Measurements from ENCODE around the gene ST6GALNAC5.
A peak's percentile ranks its signal among the peaks of the same experiment; 100 is the strongest.
"Not testable (repeated sequence)": the region's sequence is repeated elsewhere in the genome, so short reads cannot be mapped to it uniquely, and the experiment has no call there.

Gene ST6GALNAC5

DNA sequence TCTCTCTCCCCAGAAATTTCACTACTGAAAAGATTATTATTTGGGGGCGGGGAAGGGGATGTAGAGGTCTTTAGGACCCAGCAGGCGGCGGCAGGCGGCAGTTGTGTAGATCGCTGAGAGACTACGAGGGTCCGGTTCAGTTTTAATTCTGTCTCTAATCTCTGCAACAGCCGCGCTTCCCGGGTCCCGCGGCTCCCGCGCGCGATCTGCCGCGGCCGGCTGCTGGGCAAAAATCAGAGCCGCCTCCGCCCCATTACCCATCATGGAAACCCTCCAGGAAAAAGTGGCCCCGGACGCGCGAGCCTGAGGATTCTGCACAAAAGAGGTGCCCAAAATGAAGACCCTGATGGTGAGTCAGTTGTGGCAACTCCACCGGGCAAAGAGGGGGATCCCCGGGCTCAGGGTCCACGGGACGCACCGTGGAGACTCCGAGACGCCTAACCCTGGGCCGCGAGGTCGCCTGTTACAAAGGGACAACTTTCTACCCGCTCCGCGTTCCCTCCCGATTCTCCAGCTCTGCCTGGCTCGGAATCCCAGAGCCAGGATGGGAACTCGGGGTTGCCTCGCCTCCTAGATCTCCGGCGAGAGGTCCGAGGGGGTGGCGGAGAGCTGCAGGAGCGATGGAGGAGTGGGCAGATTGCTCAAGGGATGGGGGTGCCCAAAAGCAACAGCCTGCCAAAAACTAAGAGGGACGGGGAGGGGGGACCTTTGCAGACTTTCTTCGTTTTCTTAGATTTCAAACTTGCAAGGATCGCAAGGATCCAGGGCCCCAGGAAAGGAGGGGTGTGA, at the start of gene ST6GALNAC5:
Gene ST6GALNAC5 (plus strand): TSS at position 139 of the 789 bp plus-strand sequence.
- no peak for FAIRE-seq
- no peak for DNase-seq (ENCODE audit: low spot score)

DNA sequence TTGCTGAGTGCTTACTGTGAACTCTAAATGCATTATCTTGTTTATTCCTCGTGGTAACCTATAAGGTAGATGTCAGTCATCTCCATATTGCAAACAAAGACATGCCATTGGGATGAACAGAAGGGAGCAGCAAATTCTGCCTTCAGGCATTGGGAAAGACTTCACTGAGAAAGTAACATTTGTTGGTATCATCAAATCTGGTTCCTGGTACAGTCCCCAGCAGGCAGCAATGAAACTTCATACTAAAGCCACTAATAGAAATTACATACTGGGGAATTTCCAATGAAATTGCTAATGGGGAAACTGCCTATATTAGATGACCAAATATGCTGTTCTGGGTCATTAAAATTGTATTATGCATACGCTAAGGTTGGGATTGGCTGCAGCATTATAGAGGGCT, 47.3 kb upstream of the ST6GALNAC5 start:
- DNase-seq (ENCODE audit: low spot score) = no peak
- FAIRE-seq = no peak

DNA sequence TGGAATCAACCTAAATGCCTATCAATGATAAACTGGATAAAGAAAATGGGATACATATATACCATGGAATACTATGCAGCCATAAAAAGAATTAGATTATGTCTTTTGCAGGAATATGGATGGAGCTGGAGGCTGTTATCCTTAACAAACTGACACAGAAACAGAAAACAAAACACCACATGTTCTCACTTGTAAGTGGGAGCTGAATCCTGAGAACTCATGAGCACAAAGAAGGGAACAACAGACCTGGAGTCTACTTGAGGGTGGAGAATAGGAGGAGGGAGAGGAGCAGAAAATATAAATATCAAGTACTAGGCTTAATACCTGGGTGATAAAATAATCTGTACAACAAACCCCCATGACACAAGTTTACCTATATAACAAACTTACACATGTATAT, 44.3 kb upstream of the ST6GALNAC5 start:
- not testable (repeated sequence) for FAIRE-seq; DNase-seq (ENCODE audit: low spot score)

DNA sequence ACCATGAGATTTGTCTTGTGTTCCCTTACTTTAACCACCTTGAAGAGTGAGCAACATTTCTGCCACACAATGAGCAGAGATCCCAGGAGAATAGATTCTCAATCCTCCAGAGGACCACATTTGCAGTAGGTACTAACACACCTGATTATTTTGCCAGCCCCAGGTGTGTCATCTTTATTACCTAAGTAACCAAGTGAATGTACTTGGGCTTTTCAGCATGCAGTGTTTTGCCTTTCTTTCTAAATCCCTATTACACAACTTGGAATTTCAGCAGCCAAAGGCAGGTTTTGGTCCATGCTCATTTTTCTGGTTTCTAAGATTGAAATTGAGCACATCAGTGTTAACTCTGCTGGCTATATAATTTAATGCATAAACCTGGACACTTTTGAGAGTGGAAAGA, 43.2 kb upstream of the ST6GALNAC5 start:
- FAIRE-seq = no peak

DNA sequence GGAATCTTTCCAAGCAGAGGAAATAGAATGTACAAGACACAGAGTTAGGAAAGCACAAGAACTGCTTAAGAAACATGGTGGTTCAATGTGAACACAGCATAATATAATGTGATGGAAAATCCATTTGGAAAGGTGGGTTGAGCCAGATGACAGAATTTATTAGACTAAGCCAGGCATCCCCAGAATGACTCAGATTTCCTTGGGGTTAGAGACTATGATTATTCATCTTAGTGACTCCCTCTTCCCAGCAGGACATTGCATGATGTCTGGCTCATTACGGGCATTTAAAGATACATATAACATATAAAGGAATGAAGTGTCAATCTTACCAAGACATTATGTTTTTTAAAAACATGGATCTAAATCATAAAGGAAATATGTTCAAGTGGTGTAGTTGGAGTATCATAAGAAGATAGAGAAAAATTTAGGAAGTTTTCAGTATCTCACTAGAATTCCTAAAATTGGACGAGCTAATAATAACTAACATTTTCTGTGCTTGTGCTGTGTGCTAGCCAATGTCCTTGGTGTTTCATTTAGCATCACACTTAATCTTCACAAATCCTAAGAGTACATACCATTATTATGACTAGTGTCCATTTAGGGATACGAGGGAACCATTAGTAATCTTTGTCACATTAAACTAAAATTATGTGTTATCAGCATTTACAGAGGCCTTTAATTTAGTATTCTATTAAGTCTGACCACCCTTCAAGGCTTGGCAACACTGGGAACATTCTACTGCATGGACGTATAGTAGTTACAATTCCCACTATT, 41.0 kb upstream of the ST6GALNAC5 start:
- DNase-seq (ENCODE audit: low spot score) = peak; percentile 62
- FAIRE-seq = peak; percentile 91

More for the DNA sequence above, 43.2 kb upstream of the ST6GALNAC5 start:
- no peak for DNase-seq (ENCODE audit: low spot score)

DNA sequence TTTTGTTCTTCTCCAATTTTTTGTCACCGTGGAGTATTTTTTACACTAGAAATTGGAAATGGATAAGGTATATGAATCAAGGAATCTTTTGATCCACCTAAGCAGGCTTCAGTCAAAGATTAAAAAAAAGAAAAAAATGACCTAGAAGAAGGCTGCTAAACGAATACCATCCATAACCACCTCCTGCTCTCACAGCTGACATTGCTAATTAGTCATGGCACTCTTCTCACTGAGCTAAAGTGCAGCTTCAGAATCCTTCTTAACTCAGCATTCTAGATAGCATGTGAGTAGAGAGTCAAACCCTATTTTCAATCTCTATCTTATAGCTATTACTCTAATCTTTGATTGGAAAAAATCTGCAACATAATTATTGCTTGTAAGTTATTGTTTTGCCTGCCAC, 40.2 kb upstream of the ST6GALNAC5 start:
- no peak for FAIRE-seq

DNA sequence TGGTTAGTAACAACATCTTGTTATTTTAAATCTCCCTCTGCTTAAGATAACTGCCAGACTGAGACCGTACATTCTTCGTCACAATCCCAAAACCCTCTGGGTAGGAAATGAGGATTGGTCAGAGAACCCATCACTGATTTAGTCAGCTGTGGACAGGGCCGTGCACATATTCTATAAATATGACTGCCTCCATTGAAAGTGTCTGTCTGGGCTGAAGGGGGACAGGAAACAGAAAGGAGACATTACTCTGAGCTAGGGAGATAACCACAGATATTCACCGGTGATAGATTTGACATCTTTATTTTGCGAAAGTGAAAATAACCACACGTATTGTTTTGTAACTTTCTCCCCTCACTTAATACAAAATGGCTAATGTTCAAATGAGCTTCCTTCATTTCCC, 36.9 kb upstream of the ST6GALNAC5 start:
- DNase-seq (ENCODE audit: low spot score) (no peak), FAIRE-seq (no peak)

More for the DNA sequence above, 40.2 kb upstream of the ST6GALNAC5 start:
- no peak for DNase-seq (ENCODE audit: low spot score)

DNA sequence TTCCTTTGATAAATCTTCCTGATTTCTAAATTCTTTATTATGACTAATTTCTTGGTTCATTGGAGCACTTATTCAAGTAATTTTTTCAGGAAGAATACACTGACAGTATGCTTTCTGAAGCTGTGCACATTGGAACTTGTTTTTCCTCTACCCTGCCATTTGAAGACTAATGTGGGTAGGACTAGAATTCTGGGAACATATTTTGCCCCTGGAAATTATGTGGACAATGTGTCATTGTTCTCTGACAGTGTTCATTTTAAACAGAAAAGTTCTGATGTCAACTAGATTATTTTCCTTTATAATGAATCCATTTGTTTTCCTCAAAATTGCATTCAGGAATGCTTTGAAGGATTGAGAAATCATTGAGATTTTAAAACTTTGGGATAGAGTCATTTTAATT, 34.8 kb upstream of the ST6GALNAC5 start:
- DNase-seq (ENCODE audit: low spot score) (no peak), FAIRE-seq (no peak)

DNA sequence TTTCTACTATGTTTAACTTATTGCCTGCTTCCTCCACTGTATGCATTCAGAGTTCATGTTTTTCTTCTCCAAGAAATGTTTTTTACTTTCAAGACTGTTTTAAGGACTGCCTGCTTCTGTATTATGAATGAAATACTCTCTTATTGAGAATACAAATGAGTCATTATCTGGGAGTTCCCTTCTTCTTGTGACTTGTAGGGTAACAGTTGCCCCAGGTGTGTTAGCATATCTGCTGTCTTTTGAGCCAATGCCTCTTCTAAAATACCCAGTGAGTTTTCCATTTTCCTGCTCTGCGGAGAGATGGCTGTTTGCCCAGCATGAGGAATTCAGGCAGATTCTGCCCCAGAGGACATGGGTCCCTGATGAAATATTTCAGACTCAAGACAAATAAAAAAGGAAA, 34.1 kb upstream of the ST6GALNAC5 start:
- DNase-seq (ENCODE audit: low spot score) = no peak
- FAIRE-seq = no peak

DNA sequence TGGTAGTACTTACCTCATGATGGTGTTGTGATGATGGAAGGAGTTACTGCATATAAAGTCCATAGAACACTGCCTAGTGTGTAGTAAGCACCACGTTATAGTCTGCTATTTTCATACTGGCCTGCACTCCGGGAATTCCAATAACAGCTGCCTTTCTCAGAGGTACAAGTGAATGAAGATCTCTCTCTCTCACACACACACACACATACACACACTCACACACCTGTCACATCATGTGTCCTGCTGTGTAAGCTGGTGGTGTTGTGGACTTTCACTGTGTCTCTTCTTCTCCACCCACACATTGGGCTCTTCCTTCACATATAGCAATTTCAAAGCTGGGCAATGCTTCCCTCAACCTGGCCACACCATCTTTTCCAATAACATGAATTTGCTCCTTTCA, 33.4 kb upstream of the ST6GALNAC5 start:
- FAIRE-seq (no peak), DNase-seq (ENCODE audit: low spot score) (no peak)

DNA sequence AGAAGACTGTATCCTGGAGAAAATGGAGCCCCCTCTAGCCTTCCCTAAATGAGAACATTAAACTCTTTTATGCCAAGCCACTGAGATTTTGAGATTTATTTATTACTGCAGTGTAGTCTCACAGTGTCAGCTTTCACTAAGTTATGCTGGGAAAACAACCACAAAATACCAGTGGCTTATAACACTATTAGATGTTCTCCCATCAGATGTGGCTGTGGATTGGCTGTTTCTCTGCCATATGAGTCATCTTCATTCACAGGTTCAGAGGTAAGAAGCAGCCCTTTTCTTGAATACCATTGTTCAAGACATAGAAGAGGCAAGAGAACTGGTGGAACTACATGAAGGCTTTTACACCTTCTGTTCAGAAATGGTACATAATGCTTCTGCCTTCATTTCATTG, 32.1 kb upstream of the ST6GALNAC5 start:
- FAIRE-seq = no peak
- DNase-seq (ENCODE audit: low spot score) = no peak

DNA sequence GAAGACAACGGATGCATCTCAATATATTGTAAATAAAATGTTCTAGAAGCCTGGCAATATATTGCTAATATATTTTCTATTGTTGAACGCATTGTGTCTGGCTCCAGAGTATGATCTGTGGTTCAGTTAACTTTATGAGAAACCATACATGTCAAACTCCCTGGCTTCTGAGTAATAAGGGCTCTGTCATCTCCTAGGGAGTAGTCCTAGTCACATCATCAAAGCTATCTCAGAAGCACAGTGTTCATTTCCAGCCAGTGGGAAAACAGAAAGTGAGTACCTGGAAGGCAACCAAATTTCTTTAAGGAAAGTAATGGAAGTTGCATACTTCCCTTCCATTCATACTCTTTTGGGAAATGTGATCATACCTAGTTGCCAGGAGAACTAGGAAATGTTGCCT, 27.0 kb upstream of the ST6GALNAC5 start:
- DNase-seq (ENCODE audit: low spot score) (no peak), FAIRE-seq (no peak)

DNA sequence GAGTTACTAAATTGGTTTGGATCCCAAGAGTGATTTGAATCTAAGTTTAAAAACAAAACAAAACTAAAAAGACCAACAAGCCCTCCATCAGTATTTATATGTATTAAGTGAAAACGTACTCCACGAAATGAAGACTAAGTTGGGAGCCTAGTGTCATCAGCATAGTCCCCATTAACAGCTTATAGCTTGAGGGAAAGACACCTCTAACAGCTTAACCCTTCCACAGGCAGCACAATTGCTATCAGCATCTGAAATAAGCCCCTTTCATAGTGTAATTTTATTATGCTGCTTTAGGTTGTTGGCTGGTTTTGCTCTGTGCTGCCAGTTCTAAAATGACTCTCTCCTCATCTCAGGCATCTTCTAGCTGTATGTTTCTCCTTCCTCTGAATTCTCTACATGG, 25.8 kb upstream of the ST6GALNAC5 start:
- no peak for DNase-seq (ENCODE audit: low spot score)
- no peak for FAIRE-seq

DNA sequence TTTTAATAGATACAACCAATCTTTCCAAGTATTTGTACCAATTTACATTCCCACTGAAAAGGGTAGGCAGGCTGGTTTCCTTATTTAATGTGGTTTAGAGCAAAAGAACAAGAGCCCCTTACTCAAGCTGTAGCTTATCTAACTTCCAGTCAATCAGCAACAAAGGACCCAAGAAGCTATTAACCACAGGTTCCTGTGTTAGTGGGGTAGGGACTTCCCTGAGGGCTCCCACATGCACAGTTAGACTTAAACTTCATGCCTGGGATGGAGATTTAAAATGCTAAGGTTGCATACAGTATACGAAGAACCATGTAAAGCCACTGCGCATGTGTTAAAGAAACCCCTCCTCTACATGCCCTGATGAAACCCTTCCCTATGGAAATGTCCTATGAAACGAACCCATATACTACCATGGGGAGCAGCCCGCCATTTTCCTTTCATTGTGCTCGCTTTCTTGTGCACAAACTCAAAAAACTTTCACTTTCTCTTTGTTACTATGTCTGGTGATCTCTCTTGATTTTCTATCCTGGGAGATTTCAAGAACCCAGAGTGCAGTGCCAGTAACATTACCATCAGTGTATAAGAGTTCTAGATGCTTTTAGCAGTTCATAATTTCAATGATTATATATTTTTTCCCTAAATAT, 23.3 kb upstream of the ST6GALNAC5 start:
- DNase-seq (ENCODE audit: low spot score) (no peak), FAIRE-seq (no peak)

DNA sequence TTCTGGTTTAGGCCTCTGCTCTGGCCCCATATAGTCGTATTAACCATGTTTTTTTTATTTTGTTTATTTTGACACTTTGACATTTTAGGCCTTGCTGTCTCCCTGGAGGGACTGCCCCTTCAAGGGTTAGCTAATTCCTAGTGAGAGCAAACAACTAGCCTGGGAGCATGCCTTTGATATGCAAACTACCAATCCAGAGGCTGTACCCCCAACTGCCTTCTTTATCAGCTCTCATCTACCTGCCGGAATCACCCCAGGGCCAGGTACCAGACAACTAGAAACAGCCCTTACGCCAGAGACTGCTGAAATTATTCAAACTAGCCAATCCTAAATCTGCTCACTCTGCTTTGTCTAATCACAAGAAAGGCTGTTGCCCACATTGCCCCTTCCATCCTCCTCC, 13.0 kb upstream of the ST6GALNAC5 start:
- DNase-seq (ENCODE audit: low spot score) (no peak), FAIRE-seq (no peak)

DNA sequence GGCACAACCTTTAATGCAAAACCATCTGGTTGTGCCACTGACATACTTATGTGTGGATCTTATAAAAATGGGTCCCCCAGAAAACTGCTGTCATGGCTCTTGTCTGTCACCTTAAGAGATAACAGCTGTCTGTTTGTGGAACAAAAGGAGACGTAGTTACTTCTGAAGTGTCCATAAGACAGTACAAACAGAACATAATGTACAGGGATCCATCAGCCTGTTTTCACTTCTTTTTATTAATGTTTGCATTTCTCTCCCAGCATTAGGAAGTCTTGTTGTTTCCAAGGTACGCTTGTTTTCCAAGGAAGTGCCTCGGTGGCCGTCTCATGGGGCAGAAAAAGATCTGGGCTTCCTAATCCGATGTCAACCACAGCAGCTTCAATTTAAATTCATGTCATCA, 11.2 kb upstream of the ST6GALNAC5 start:
- DNase-seq (ENCODE audit: low spot score) (no peak), FAIRE-seq (no peak)

DNA sequence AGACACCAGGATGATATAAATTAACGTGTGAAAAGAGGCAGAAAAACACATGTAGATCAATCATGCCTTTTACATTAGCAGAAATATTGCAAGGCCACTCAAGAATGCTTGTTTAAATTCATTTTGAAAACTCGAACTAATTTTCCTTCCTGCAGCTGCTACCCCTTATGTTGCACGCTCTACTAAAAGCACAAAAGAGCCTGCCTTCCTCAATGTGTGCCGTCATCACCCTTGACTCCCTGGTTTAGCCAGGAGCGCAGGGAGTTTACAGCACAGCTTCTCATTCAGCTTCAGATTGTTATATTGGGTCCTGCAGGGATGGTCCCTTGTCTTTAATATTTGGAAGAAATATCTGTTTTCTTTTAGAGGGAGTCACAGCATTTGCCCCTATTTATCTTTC, 10.1 kb upstream of the ST6GALNAC5 start:
- DNase-seq (ENCODE audit: low spot score) (no peak), FAIRE-seq (no peak)

DNA sequence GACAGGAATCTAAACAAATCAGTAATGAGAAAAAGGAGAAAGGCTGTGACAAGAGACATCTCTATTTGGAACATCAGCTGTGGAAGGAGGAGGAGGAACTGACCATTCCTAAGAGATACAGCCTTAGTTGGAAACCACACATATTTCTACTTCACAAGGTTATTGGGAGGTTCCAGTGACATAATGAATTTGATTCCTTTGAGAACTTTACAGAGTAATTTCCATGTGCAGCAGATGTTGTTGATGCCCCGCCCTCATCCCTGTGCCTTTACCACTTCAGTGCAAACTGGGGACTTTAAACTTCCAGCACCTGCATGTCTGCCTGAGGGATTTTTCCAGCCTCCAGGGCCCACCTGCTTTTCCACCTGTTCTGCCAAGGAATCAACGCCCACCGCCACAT, 9.3 kb upstream of the ST6GALNAC5 start:
- DNase-seq (ENCODE audit: low spot score) (no peak), FAIRE-seq (no peak)

DNA sequence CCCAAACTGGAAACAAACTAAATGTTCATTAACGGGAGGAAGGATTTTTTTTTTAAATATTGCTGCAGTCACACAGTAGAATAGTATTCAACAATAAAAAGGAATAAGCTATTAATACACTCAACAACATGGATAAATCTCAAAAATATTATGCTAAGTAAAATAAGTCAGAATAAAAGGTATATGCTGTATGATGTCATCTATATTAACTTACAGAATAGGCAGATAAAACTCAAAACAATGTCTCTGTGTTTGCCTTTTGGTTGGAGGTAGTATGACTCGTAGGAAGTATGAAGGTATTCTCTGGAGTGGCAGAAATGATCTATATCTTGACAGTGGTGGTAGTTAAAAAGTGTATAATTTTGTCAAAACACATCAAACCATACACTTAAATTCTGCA, 6.1 kb upstream of the ST6GALNAC5 start:
- no peak for DNase-seq (ENCODE audit: low spot score)

DNA sequence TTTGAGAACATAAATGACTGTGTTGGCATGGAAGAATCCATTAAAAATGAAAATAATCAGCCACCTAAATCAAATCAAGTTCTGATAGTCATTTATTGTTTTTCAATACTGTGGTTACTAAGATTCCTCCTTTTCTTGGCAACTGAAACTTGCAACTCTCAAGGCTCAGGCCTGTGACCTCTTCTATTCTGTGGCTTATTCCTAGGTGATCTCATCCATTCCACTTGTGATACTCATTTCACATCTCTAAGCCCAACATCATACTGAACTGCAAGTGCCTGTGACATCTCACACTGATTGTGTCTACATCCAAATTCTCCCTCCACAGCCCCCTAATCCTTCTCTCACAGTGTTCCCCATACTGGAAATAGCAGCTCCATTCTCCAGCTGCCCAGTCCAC, 4.8 kb upstream of the ST6GALNAC5 start:
- peak; percentile 73 for FAIRE-seq

More for the DNA sequence above, 6.1 kb upstream of the ST6GALNAC5 start:
- no peak for FAIRE-seq

DNA sequence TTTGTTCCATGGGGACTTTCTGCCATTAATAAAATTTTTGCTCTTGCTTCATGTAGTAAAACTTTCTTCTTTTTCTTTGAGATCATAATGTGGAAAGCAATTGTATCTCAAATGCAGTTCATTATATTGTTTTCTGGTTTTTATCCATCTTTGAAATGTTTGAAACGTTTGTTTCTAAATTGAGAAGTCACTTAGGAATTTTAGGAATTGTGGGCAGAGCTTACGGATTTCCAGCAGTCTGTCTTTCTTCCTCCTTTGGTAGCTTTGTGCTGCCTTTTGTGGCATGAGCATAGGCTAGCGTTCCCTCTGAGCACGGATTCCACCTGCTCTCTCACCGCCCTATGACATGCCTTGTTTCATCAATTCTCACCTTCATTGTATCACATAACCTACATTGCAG, 2.9 kb upstream of the ST6GALNAC5 start:
- DNase-seq (ENCODE audit: low spot score) (no peak), FAIRE-seq (no peak)

More for the DNA sequence above, 4.8 kb upstream of the ST6GALNAC5 start:
- peak; percentile 82 for DNase-seq (ENCODE audit: low spot score)

DNA sequence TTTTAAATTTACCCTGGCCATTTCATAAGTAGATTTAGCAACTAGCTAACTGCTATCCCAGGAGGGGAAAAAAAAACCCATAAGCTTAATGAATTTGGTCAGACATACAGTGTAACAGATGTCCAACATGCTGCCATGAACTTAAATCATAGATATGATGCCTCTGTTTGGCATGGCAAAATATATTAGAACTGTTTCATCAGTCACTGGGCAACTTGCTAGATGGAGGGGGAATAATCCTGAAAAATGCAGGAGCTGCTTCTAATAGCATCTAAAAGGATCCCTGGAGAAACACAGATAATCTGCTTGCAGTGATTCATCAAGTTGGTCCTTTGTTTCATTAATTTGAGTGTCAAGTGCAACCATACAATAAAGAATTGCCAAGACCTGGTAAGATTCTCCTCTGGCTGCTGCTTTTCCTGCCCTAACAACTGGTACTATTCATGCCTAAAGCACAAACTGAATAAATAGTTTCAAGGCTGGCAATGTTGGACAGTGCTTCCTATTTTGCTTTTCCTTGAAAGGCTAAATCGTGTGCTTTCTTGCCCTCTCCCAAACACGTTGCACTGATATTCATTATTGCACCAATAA, 1.5 kb upstream of the ST6GALNAC5 start:
- no peak for DNase-seq (ENCODE audit: low spot score)
- FAIRE-seq = no peak
